HEK293 (cell line): ENCODE data around the gene PCCA.

Experiments
- CTCF ChIA-PET: fragments of 350-600 bp; formaldehyde crosslinking; extraction: SDS; loops from one replicate; lab custom pipeline; 2021; ENCODE audit warnings: antibody characterized with exemption; lab: Yijun Ruan, JAX
- POLR2A ChIA-PET: fragments of 300-600 bp; formaldehyde crosslinking; extraction: SDS; loops from one replicate; lab custom pipeline; 2020; ENCODE audit warnings: antibody characterized with exemption, inconsistent platforms; lab: Yijun Ruan, JAX
- H3K27ac ChIP-seq: fragments of 200-500 bp; sonication (Bioruptor generic); 2 replicates; pipeline ENCODE4 v1.5.1; 2014; ENCODE audit warnings: low read depth, low read length, control low read depth, inconsistent platforms; ENCODE audit errors: extremely low read depth
- H3K36me3 ChIP-seq, 2 experiments: fragments of 200-500 bp in 1 of 2; sonication (Bioruptor generic) in 1 of 2; 1 replicate in 1 of 2; 2 replicates in 1 of 2; pipeline ENCODE4 v1.5.1; 2014 to 2017; ENCODE audit warnings: inconsistent platforms in 2 of 2, low read length in 2 of 2; ENCODE audit not compliant: control insufficient read depth in 2 of 2, insufficient read depth in 1 of 2
- H3K4me1 ChIP-seq: fragments of 200-500 bp; sonication (Bioruptor generic); 2 replicates; pipeline ENCODE4 v1.5.1; 2014; ENCODE audit warnings: mild to moderate bottlenecking, low read length, inconsistent platforms; ENCODE audit not compliant: control insufficient read depth, insufficient read depth
- H3K4me3 ChIP-seq: 2 replicates; pipeline ENCODE4 v1.5.1; 2011; ENCODE audit warnings: low read depth, mild to moderate bottlenecking, control low read depth, low read length, moderate library complexity
- H3K9me3 ChIP-seq: fragments of 200-500 bp; sonication (Bioruptor generic); 2 replicates; pipeline ENCODE4 v1.5.1; 2014; ENCODE audit warnings: low read depth, low read length, inconsistent platforms; ENCODE audit not compliant: control insufficient read depth, insufficient read depth
- AEBP2 ChIP-seq: fragments of 450-650 bp; formaldehyde crosslinking; IDR thresholded peaks from 2 replicates; pipeline ENCODE4 v1.5.1; 2016; ENCODE audit warnings: missing biosample characterization, missing genetic modification characterization, borderline replicate concordance
- INSM2 ChIP-seq: fragments of 450-650 bp; formaldehyde crosslinking; IDR thresholded peaks from 2 replicates; pipeline ENCODE4 v1.5.1; 2016; ENCODE audit warnings: missing biosample characterization, missing genetic modification characterization
- MEIS1 ChIP-seq: sonication (generic); formaldehyde crosslinking; IDR thresholded peaks from 2 replicates; pipeline ENCODE4 v1.8.1; 2022; ENCODE audit warnings: missing genetic modification reagents, mild to moderate bottlenecking, borderline replicate concordance
- OSR2 ChIP-seq: fragments of 450-650 bp; formaldehyde crosslinking; IDR thresholded peaks from 2 replicates; pipeline ENCODE4 v1.5.1; 2016; ENCODE audit warnings: missing biosample characterization, missing genetic modification characterization
- REST ChIP-seq: fragments of 450-650 bp; formaldehyde crosslinking; IDR thresholded peaks from 2 replicates; pipeline ENCODE4 v1.5.1; 2016; ENCODE audit warnings: missing biosample characterization, missing genetic modification characterization
- TCF7L2 ChIP-seq: IDR thresholded peaks from 2 replicates; pipeline ENCODE4 v1.6.1; 2011; ENCODE audit warnings: low read depth, mild to moderate bottlenecking, inconsistent platforms, low read length, moderate library complexity, borderline replicate concordance
- TSHZ1 ChIP-seq: fragments of 450-650 bp; formaldehyde crosslinking; IDR thresholded peaks from 2 replicates; pipeline ENCODE4 v1.5.1; 2016; ENCODE audit warnings: missing biosample characterization, missing genetic modification characterization, borderline replicate concordance
- YY1 ChIP-seq: fragments of 450-650 bp; formaldehyde crosslinking; IDR thresholded peaks from 2 replicates; pipeline ENCODE4 v1.5.1; 2018; ENCODE audit warnings: missing biosample characterization, missing genetic modification characterization
- ZNF10 ChIP-seq: fragments of 450-650 bp; formaldehyde crosslinking; IDR thresholded peaks from 2 replicates; pipeline ENCODE4 v1.5.1; 2017; ENCODE audit warnings: missing biosample characterization, missing genetic modification characterization
- ZNF169 ChIP-seq: fragments of 450-650 bp; formaldehyde crosslinking; IDR thresholded peaks from 2 replicates; pipeline ENCODE4 v1.5.1; 2016; ENCODE audit warnings: missing biosample characterization, missing genetic modification characterization
- ZNF362 ChIP-seq: fragments of 450-650 bp; formaldehyde crosslinking; IDR thresholded peaks from 2 replicates; pipeline ENCODE4 v1.5.1; 2016; ENCODE audit warnings: missing biosample characterization, missing genetic modification characterization
- ZNF366 ChIP-seq: fragments of 450-650 bp; formaldehyde crosslinking; conservative IDR thresholded peaks from 2 replicates; pipeline ENCODE4 v1.5.1; 2016; ENCODE audit warnings: missing biosample characterization, missing genetic modification characterization
- ZNF394 ChIP-seq: fragments of 450-650 bp; formaldehyde crosslinking; IDR thresholded peaks from 2 replicates; pipeline ENCODE4 v1.5.1; 2016; ENCODE audit warnings: missing biosample characterization, missing genetic modification characterization, mild to moderate bottlenecking, moderate library complexity, borderline replicate concordance
- ZNF561 ChIP-seq: fragments of 450-650 bp; IDR thresholded peaks from 2 replicates; pipeline ENCODE4 v1.5.1; 2018; ENCODE audit warnings: missing biosample characterization, missing genetic modification characterization, borderline replicate concordance
- ZNF610 ChIP-seq: fragments of 450-650 bp; formaldehyde crosslinking; IDR thresholded peaks from 2 replicates; pipeline ENCODE4 v1.5.1; 2016; ENCODE audit warnings: missing biosample characterization, missing genetic modification characterization, borderline replicate concordance
- ZNF692 ChIP-seq: fragments of 450-650 bp; formaldehyde crosslinking; IDR thresholded peaks from 2 replicates; pipeline ENCODE4 v1.5.1; 2016; ENCODE audit warnings: missing biosample characterization, missing genetic modification characterization
- ZNF792 ChIP-seq: fragments of 450-650 bp; formaldehyde crosslinking; IDR thresholded peaks from 2 replicates; pipeline ENCODE4 v1.5.1; 2016; ENCODE audit warnings: missing biosample characterization, missing genetic modification characterization
- ZNF843 ChIP-seq: fragments of 450-650 bp; formaldehyde crosslinking; IDR thresholded peaks from 2 replicates; pipeline ENCODE4 v1.5.1; 2016; ENCODE audit warnings: missing biosample characterization, missing genetic modification characterization

Gene PCCA

GRCh38 chr13:100563779-100564178, 474.9 kb downstream of the PCCA start:
- Histone ChIP-seq H3K36me3 (no peaks in the 10 kb centered on the region), H3K9me3 (no peaks in the 10 kb centered on the region), H3K4me1 (no peaks in the 10 kb centered on the region), H3K27ac (no peak overlapping the region), H3K4me3 (no peak overlapping the region)
- TF ChIP-seq YY1 (tag by site-specific recombination) (no peak), MEIS1 (CRISPR knock-in tag) (no peak), ZNF169 (tag by site-specific recombination) (no peak), ZNF561 (tag by site-specific recombination) (no peak), REST (tag by site-specific recombination) (no peak), ZNF362 (tag by site-specific recombination) (no peak), ZNF366 (tag by site-specific recombination) (no peak)
- ChIA-PET POLR2A (no interaction called here), CTCF (interaction anchor here (2.1 kb wide), 1 partner anchor 9 kb away, joined by 5 read pairs; no protein-coding TSS in a partner anchor)

- H3K27ac ChIP-seq: no peak overlapping the region
- CTCF ChIA-PET: interaction anchor here (2.1 kb wide), 1 partner anchor 8 kb away, joined by 5 read pairs; no protein-coding TSS in a partner anchor
Observed at GRCh38 chr13:100564444-100565223, 475.7 kb downstream of the PCCA start.

More at GRCh38 chr13:100564444-100565223, 475.7 kb downstream of the PCCA start:
- H3K4me1 ChIP-seq: no peaks in the 10 kb centered on the region
- TF ChIP-seq ZNF10 (tag by site-specific recombination) (no peak), AEBP2 (no peak), TSHZ1 (tag by site-specific recombination) (no peak), ZNF394 (no peak), INSM2 (tag by site-specific recombination) (no peak), TCF7L2 (no peak), ZNF610 (tag by site-specific recombination) (no peak), ZNF792 (tag by site-specific recombination) (no peak), ZNF692 (tag by site-specific recombination) (no peak), ZNF843 (tag by site-specific recombination) (no peak), OSR2 (no peak), YY1 (tag by site-specific recombination) (no peak)
- TF ChIP-seq, all 188 proteins: peak for 0
- no peaks in the 10 kb centered on the region for H3K36me3 ChIP-seq
- POLR2A ChIA-PET: no interaction called here
- no peak overlapping the region for H3K4me3 ChIP-seq
- H3K9me3 ChIP-seq: no peaks in the 10 kb centered on the region
